Astrocyte (in vitro differentiated cells and primary cell): ENCODE results near the gene DHPS.

Experiments
- EZH2 ChIP-seq: IDR thresholded peaks from 2 replicates; pipeline ENCODE4 v1.6.1; 2012; ENCODE audit warnings: mild to moderate bottlenecking, low read length, inconsistent platforms; ENCODE audit not compliant: insufficient read depth
- TF ChIP-seq, protein P1 (sequence below): IDR thresholded peaks from 2 replicates; pipeline ENCODE4 v1.5.1; 2011; ENCODE audit warnings: low read depth, mild to moderate bottlenecking, inconsistent platforms, low read length, moderate library complexity; ENCODE audit not compliant: insufficient read depth

DNA sequence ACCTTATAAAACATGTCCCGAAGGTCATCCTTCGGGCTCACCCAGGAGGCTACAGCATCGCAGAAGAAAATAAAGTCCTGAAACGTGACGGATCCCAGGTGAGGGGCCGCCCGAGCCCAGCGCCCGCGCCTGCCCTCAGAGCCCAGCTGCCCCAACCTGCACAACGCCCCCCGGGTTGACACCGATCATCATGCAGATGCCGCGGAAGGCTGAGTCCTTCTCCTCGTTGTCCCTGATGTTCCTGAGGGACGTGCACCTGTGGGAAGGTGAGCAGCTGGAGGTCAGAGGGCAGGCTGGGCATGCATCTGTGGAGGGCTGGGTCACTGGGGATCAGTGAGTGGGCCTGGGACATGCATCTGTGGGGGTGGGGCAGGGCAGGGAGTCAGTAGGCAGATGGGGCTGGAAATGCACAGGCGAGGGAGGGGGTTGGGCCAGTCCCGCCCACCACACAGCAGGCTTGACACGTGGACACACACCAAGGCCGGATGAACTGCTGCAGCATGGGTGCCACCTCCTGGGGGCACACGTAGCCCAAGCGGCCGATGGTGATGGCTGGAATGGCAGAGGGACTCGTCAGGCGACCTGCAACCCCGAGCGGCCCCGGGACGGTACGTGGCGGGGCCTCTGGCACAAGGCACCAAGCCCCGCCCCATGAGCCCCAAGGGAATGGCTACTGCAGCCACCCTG lies 20.1 kb upstream of the DHPS start:
- TF ChIP-seq EZH2: no peak
- TF ChIP-seq, protein P1, sequence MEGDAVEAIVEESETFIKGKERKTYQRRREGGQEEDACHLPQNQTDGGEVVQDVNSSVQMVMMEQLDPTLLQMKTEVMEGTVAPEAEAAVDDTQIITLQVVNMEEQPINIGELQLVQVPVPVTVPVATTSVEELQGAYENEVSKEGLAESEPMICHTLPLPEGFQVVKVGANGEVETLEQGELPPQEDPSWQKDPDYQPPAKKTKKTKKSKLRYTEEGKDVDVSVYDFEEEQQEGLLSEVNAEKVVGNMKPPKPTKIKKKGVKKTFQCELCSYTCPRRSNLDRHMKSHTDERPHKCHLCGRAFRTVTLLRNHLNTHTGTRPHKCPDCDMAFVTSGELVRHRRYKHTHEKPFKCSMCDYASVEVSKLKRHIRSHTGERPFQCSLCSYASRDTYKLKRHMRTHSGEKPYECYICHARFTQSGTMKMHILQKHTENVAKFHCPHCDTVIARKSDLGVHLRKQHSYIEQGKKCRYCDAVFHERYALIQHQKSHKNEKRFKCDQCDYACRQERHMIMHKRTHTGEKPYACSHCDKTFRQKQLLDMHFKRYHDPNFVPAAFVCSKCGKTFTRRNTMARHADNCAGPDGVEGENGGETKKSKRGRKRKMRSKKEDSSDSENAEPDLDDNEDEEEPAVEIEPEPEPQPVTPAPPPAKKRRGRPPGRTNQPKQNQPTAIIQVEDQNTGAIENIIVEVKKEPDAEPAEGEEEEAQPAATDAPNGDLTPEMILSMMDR: no peak
